HG03039 (cell line): Measurements from ENCODE around the gene HIP1.
"Not testable (repeated sequence)": the region's sequence is repeated elsewhere in the genome, so short reads cannot be mapped to it uniquely, and the experiment has no call there.

Experiments used
- ATAC-seq: cut with Tn5 transposase; IDR thresholded peaks from one replicate; pipeline ENCODE4 v1.9.1; 2021; ENCODE audit warnings: mild to moderate bottlenecking, moderate library complexity; ENCODE audit not compliant: unreplicated experiment

HIP1 gene

DNA sequence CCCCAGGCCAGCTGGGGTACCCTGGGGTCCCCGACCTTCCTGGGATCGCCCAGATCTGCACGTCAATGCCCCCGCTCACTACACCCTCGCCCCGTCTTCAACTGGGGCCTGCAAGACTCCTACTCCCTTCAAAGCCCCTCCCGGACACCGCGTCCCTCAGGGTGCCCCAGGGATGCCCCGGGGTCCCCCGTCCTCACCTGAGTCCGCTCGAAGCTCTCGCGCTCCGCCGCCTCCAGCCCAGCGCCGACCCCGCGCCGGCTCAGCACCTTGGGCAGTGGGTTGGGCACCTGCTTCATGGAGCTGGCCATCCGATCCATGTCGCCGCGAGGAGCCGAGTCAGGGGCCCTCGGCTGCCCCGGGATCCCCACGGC is at the start of gene HIP1:
Gene HIP1, minus strand, starts transcription at position 338 of the 371 bp plus-strand sequence. Its CDS starts 21 bp downstream, at position 317.
- no peak for ATAC-seq

DNA sequence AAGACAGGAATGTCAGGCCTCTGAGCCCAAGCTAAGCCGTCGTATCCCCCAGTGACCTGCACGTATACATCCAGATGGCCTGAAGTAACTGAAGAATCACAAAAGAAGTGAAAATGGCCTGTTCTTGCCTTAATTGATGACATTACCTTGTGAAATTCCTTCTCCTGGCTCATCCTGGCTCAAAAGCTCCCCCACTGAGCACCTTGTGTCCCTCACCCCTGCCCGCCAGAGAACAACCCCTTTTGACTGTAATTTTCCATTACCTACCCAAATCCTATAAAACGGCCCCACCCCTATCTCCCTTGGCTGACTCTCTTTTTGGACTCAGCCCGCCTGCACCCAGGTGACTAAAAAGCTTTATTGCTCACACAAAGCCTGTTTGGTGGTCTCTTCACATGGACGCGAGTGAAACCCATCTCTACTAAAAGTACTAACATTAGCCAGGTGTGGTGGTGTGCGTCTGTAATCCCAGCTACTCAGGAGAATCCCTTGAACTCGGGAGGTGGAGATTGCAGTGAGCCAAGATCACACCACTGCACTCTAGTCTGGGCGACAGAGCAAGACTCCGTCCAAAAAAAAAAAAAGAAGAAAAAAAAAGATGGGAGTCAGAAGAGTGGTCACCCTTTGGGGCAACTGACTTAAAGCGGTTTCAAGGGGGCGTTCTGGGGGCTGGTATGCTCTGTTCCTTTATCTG is 49.6 kb upstream of the HIP1 start:
- not testable (repeated sequence) for ATAC-seq

DNA sequence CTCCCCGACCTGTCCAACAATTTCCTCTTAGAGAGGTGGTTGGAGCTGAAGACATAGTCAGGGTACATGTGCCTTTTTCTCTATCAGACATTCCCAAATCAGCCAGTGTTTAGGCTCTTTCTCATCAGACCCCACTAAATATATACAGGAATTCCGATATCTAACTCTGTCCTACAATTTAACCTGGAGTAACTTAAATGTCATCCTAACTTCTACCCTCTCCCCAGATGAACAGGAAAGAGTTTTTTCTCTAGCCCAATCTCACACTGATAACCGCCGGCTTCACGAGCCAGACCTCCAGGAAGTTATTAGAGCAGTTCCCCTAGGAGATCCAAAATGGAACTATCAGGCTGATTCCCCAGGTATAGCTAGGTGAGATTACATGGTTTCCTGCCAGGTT is 44.3 kb upstream of the HIP1 start:
- ATAC-seq, result not testable (repeated sequence)

DNA sequence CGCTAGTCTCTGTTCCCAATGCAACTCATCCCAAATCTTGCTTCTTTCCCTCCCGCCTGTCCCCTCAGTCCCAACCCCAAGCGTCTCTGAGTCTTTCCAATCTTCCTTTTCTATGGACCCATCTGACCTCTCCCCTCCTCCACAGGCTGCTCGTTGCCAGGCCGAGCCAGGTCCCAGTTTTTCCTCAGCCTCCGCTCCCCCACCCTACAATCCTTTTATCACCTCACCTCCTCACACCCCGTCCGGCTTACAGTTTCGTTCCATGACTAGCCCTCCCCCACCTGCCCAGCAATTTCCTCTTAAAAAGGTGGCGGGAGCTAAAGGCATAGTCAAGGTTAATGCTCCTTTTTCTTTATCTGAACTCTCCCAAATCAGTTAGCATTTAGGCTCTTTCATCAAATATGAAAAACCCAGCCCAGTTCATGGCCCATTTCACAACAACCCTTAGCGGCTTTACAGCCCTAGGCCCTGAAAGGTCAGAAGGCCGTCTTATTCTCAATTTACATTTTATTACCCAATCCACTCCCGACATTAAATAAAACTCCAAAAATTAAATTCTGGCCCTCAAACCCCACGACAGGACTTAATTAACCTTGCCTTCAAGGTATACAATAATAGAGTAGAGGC is 42.0 kb upstream of the HIP1 start:
- not testable (repeated sequence) for ATAC-seq

DNA sequence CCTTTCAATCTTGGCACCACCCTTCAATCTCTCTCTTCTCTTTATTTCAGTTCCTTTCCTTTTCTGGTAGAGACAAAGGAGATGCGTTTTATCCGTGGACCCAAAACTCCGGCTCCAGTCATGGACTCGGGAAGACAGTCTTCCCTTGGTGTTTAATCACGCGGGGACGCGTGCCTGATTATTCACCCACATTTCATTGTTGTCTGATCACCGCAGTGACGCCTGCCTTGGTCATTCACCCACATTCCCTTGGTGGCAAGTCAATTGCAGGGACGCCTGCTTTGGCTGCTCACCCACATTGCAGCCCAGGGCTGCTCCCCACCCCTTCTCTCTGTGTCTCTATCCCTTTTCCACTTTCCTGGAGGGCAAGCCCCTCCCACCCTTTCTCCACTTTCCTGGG is 40.8 kb upstream of the HIP1 start:
- ATAC-seq, result not testable (repeated sequence)

DNA sequence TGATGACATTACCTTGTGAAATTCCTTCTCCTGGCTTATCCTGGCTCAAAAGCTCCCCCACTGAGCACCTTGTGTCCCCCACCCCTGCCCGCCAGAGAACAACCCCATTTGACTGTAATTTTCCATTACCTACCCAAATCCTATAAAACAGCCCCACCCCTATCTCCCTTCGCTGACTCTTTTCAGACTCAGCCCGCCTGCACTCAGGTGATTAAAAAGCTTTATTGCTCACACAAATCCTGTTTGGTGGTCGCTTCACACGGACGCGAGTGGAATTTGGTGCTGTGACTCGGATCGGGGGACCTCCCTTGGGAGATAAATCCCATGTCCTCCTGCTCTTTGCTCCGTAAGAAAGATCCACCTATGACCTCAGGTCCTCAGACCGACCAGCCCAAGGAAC is 40.3 kb upstream of the HIP1 start:
- not testable (repeated sequence) for ATAC-seq

DNA sequence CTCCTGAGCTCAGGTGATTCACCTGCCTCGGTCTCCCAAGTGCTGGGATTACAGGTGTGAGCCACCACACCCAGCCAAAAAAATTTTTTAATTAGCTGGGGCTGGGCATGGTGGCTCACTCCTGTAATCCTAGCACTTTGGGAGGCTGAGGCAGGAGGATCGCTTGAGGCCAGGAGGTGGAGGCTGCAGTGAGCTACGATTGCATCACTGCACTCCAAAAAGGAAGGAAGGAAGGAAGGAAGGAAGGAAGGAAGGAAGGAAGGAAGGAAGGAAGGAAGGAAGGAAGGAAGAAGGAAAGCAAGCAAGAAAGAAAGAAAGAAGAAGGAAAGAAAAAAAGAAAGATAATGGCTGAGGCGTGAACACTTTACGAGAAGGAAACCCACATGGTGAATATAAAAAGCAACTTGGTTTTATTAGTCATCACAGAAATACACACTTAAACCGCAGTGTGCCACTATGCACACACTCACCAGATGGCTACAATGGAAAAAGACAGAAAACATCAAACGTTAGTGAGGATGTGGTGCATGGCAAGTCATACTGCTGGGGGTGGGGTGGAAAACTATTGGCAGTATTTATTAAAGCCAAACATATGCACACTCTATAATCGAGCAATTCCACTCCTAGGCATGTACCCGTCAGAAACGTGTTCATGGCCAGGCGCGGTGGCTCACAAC is 37.7 kb upstream of the HIP1 start:
- ATAC-seq, result no peak

DNA sequence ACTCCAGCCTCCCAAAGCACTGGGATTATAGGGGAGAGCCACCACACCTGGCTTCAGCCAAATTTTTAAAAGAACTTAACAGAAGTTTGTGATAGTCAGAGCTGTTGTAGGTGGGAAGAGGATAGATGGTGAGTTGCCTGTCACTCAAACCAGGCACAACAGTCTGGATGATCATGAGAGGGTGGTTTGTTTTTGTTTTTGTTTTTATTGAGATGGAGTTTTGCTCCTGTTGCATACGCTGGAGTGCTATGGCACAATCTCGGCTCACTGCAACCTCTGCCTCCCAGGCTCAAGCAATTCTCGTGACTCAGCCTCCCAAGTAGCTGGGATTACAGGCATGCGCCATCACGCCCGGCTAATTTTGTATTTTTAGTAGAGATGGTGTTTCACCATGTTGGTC is 35.2 kb upstream of the HIP1 start:
- ATAC-seq, result not testable (repeated sequence)

DNA sequence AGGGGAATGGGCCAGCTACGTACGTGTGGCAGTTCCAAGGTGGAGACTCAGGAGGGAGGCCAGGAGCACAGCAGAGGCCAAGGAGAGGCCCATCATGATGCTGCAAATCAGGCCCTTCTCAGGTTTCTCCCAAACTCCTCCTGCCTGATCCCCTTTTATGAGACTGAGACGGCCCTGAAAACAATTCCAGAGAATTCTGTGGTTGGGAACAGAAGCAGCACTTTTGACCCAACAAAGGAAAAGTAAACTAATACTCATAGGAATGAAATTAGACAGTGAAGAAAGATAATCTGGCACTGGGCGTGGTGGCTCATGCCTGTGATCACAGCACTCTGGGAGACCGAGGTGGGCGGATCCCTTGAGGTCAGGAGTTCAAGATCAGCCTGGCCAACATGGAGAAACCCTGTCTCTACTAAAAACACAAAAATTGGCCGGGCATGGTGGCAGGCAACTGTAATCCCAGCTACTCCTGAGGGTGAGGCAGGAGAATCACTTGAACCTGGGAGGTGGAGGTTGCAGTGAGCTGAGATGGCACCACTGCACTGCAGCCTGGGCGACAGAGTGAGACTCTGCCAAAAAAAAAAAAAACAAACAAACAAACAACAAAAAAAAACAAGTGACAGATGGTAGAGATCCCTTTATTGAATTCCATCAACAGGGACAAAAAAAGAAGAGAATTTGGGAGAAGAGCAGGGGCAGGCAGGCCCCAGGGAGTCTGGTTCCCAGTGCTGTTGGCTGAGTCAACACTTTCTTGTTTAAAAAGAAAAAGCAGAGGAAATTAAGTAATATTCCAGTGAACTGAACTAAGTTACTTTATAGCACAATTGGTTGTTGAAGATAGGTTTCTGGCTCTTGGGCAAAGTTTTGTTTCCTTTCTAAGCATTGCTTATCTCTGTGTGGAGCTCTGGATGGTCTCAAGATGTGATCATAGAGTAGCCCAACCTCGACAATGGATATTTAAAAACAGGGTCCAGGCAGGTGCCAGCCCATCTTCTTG is 33.6 kb upstream of the HIP1 start, which contains the start of gene CCL26:
Gene CCL26, minus strand, starts transcription at position 131 of the 997 bp plus-strand sequence. Its CDS starts 35 bp downstream, at position 96.
- ATAC-seq, result no peak

DNA sequence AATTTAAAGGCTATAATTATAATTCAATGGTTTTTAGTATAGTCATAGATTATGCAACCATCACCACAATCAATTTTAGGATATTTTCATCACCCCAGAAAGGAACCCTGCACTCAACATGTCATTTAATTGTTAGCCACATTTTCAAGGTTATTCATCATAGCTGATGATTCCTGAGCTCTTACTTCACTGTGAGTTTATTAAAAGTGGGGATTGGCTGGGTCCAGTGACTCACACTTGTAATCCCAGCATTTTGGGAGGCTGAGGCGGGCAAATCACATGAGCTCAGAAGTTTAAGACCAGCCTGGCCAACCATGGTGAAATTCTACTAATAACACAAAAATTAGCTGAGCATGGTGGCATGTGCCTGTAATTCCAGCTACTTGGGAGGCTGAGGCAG is 32.5 kb upstream of the HIP1 start:
- ATAC-seq, result no peak

DNA sequence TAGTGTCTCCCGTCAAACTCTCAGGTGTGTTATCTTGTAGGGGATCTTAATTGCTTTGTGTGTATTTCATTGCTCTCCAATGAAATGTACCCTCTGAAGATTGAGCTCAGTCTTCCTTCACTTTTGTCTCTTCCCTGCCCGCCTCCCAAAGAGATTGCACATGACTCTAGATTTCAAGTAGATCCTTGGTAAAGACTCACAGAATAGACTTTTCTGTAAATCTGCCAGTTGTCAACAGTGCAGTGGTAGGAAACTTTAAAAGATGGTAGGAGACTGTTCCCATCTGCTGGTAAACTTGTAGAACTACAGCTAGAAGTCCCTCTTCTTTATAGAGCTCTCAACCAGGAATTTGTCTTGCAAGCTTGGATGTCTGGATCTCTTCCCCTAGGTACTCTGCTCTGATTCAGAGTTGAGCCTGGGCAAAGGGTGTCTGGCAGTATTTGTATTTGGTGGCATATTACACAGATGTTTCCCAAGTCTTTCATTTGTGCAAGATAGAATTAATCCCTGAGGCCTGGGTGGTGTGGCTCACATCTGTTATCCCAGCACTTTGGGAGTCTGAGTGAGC is 23.7 kb upstream of the HIP1 start:
- no peak for ATAC-seq

DNA sequence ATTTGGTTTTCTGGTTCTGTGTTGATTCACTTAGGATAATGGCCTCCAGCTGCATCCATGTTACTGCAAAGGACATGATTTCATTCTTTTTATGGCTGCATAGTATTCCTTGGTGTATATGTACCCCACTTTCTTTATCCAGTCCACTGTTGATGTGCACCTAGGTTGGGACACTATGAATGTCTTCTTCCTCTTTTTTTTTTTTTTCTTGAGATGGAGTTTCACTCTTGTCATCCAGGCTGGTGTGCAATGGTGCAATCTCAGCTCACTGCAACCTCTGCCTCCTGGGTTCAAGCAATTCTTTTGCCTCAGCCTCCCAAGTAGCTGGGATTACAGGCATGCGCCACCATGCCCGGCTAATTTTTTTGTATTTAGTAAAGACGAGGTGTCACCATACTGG is 23.1 kb upstream of the HIP1 start:
- not testable (repeated sequence) for ATAC-seq

DNA sequence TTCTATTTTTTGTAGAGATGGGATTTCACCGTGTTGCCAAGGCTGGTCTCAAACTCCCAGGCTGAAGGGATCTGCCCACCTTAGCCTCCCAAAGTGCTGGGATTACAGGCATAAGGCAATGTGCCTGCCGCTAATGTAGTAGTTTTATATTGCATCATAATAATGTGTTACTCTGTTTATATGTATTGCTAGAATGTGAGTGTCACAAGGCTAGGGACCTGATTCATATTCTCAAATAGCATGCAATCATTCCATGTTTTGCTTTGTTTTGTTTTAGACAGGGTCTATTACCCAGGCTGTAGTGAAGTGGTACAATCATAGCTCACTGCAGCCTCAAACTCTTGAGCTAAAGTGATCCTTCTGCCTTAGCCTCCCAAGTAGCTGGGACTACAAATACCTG is 19.8 kb upstream of the HIP1 start:
- no peak for ATAC-seq

DNA sequence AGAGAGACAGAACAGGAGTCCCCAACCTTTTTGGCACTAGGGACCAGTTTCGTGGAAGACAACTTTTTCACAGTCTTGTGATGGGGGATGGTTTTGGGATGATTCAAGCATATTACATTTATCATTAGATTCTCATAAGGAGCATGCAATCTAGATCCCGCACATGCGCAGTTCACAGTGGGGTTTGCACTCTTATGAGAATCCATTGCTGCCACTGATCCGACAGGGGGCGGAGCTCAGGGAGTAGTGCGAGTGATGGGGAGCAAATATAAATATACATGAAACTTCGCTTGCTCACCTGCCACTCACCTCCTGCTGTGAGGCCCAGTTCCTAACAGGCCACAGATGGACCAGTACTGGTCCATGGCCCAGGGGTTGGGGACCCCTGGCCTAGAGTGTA is 19.1 kb upstream of the HIP1 start:
- no peak for ATAC-seq

DNA sequence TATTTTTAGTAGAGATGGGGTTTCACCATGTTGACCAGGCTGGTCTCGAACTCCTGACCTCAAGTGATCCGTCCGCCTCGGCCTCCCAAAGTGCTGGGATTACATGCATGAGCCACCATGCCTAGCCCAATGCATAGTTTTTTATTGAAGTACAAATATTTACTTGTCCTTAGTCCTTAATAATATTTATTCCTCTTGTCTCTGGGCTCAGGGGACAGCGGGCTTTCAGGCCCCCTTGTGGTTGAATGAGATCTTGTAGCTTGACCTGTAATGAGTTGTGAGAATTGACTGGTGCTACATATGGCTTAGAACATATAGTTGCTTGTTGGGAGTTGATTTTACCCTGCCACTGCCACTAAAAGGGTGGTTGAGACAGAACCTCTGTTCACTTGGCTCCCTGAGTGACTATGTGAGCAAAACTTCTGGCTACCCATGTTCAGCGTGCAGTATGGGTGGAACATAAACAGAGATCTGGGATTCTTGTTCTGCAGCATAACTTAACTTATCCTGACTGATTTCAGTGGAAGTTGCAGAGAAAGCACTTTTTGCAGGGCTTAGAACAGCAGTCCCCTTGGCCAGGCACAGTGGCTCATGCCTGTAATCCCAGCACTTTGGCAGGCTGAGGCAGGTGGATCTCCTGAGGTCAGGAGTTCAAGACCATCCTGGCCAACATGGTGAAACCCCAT is 18.4 kb upstream of the HIP1 start:
- no peak for ATAC-seq

DNA sequence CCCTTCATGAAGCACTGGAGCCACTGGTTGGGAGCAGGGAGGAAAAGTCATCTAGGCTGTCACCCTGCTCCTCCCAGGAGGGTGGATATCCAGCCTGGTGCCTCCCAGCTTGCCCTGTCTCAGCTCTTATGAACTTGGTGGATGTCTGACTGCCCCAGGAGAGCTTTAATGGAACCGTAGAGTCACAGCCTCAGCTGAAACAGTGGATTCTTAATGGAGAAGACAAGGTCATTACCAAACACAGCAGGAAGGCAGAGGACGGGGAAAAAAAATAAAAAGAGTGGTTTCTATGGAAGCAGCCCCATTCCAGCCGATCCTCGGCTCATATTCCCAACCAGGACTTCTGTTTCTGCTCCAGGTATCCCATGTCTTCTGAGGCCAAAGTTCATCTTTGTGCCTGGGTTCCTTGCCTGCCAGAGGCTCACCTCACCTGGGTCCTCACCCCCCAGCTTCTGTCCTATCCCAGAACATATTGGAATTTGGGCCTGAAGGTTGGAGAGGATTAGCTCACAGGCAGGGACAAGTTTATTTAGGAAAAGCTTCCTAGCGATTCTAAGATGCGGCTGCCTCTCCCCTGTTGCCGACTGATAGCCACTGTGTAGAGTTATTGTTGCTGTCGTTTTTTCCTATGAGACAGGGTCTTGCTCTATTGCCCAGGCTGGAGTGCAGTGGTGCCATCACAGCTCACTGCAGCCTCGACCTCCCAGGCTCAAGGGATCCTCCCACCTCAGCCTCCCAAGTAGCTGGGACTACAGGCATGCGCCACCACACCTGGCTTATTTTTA is 17.7 kb upstream of the HIP1 start:
- ATAC-seq, result no peak

DNA sequence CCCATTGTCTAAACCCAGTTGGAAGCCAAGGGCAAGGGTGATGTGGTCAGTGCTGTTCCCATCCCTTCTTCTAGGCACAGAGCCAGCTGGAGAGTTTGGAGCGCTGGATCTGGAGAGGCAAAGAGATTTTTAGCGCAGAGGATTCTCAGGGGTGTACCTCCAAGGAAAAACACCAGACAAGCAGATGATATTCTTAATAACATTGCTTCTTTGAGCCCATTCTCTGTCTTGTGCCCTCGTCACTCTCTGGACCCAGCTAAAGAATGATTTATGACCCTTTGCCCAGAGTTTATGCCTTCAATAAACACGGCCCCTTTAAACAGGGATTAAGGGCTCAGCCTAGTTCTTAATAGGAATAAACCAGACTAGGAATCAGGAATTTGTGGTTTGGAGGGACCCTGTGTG is 4.7 kb upstream of the HIP1 start:
- ATAC-seq, result no peak

DNA sequence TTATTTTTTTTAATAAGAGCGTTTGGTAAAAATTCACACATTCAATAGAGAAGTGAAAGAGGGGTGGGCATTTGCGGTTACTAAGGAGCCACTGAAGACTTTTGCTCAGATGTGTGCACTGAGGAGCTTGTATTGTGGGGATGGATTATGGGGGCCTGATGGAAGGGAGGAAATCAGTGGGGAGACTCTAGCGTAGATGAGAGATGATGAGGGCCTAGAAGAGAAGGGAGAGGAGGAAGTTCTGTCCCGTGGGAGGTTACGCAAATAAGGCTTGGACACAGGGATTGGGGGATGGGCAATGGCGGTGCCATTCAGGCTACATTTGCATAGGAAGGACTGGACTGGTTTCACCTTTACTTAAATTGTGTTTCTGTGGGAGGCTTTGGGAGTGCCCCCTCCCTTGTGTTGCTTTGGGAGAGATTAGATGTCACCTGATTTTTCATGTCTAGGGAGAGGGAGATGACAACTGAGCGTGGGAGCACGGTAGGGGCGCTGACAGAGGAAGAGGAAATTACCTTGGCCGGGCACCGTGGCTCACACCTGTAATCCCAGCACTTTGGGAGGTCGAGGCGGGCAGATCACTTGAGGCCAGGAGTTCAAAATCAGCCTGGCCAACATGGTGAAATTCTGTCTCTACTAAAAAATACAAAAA is 2.2 kb upstream of the HIP1 start:
- ATAC-seq, result no peak
